Activated CD4-positive, alpha-beta T cell treated with anti-CD3 and anti-CD28 coated beads for 48 hours (primary cell): ENCODE data around the gene CDH12.
"Not testable (repeated sequence)": the region's sequence is repeated elsewhere in the genome, so short reads cannot be mapped to it uniquely, and the experiment has no call there.

Source experiments
- DNase-seq: peaks from one replicate; pipeline ENCODE4 v3.0.0-alpha.2; 2020

The CDH12 gene

GRCh38 chr5:22109315-22109714, 743.8 kb downstream of the CDH12 start:
- no peak for DNase-seq

GRCh38 chr5:22108545-22108944, 744.6 kb downstream of the CDH12 start:
- no peak for DNase-seq

- no peak for DNase-seq
Measured at GRCh38 chr5:22102823-22103359, 750.3 kb downstream of the CDH12 start.

GRCh38 chr5:22088517-22088916, 764.6 kb downstream of the CDH12 start:
- no peak for DNase-seq

GRCh38 chr5:22079566-22079965, 773.6 kb downstream of the CDH12 start:
- no peak for DNase-seq

- DNase-seq: no peak
Measured at GRCh38 chr5:22079002-22079401, 774.1 kb downstream of the CDH12 start.

GRCh38 chr5:22076586-22076985, 776.6 kb downstream of the CDH12 start:
- no peak for DNase-seq

GRCh38 chr5:22070186-22070728, 782.9 kb downstream of the CDH12 start:
- no peak for DNase-seq

- DNase-seq: no peak
Measured at GRCh38 chr5:22063717-22064116, 789.4 kb downstream of the CDH12 start.

GRCh38 chr5:22058620-22059019, 794.5 kb downstream of the CDH12 start:
- no peak for DNase-seq

- no peak for DNase-seq
Measured at GRCh38 chr5:22057012-22057411, 796.1 kb downstream of the CDH12 start.

- no peak for DNase-seq
Measured at GRCh38 chr5:22056601-22057000, 796.5 kb downstream of the CDH12 start.

- DNase-seq: no peak
Measured at GRCh38 chr5:22053195-22053594, 799.9 kb downstream of the CDH12 start.

- DNase-seq: no peak
Measured at GRCh38 chr5:22051881-22052280, 801.3 kb downstream of the CDH12 start.

GRCh38 chr5:22050931-22051330, 802.2 kb downstream of the CDH12 start:
- DNase-seq: no peak

GRCh38 chr5:22044229-22044628, 808.9 kb downstream of the CDH12 start:
- no peak for DNase-seq

GRCh38 chr5:22036061-22036460, 817.1 kb downstream of the CDH12 start:
- no peak for DNase-seq

- no peak for DNase-seq
Measured at GRCh38 chr5:22033066-22033465, 820.1 kb downstream of the CDH12 start.

- DNase-seq: no peak
Measured at GRCh38 chr5:22023784-22024183, 829.4 kb downstream of the CDH12 start.

- not testable (repeated sequence) for DNase-seq
Measured at GRCh38 chr5:22012893-22013292, 840.3 kb downstream of the CDH12 start.

GRCh38 chr5:22010808-22011207, 842.3 kb downstream of the CDH12 start:
- not testable (repeated sequence) for DNase-seq

- DNase-seq: not testable (repeated sequence)
Measured at GRCh38 chr5:22001097-22001496, 852.0 kb downstream of the CDH12 start.

- DNase-seq: not testable (repeated sequence)
Measured at GRCh38 chr5:21985799-21986198, 867.3 kb downstream of the CDH12 start.

GRCh38 chr5:21951571-21951970, 901.6 kb downstream of the CDH12 start:
- DNase-seq: not testable (repeated sequence)

- no peak for DNase-seq
Measured at GRCh38 chr5:21931116-21931515, 922.0 kb downstream of the CDH12 start.
